Measurements from ENCODE around the gene SDR39U1.

Gene SDR39U1

GRCh38 chr14:24392325-24393091 lies 50.1 kb downstream of the SDR39U1 start (continued):
- TF ChIP-seq ZNF692 (tag by site-specific recombination; IDR thresholded peaks at IDR 0.05) (peak; percentile 41; the same call in 1 of the 2 replicates), CTCF (tag by site-specific recombination; IDR thresholded peaks at IDR 0.05) (peak; percentile 47; the same call in 1 of the 2 replicates), ZNF24 (tag by site-specific recombination; IDR thresholded peaks at IDR 0.05) (0 out of 2 replicates have a peak, but pooled peaks have one; percentile 10), PRDM10 (tag by site-specific recombination; IDR thresholded peaks at IDR 0.05) (peak; percentile 87), ZNF366 (tag by site-specific recombination; conservative IDR thresholded peaks at IDR 0.05) (0 out of 2 replicates have a peak, but pooled peaks have one; percentile 18), ZXDB (tag by site-specific recombination; IDR thresholded peaks at IDR 0.05) (peak; percentile 27; the same call in 1 of the 2 replicates)

- ChIA-PET CTCF (interaction anchor here (0.7 to 1.4 kb wide), 2 partner anchors 13 to 22 kb away, joined by 3 to 4 read pairs; no protein-coding TSS in a partner anchor), POLR2A (no interaction called here)
- Histone ChIP-seq H3K27ac (ENCODE audit: extremely low read depth, low read depth, low read length) (peak overlapping the region; percentile 35; the same call in 1 of the 2 replicates), H3K9me3 (ENCODE audit: control insufficient read depth, insufficient read depth, low read depth, low read length) (no peaks in the 10 kb centered on the region), H3K4me3 (ENCODE audit: low read depth, low read length) (no peak overlapping the region), H3K36me3 (ENCODE audit: control insufficient read depth in 2 of 2, insufficient read depth in 1 of 2, low read length in 2 of 2) (no peaks in the 10 kb centered on the region), H3K4me1 (ENCODE audit: control insufficient read depth, insufficient read depth, low read length) (peaks cover 18% of the 10 kb centered on the region)
- TF ChIP-seq GLIS1 (tag by site-specific recombination; IDR thresholded peaks at IDR 0.05) (no peak), GLI4 (tag by site-specific recombination; IDR thresholded peaks at IDR 0.05) (no peak), ZNF707 (tag by site-specific recombination; IDR thresholded peaks at IDR 0.05) (peak; percentile 35; the same call in 1 of the 2 replicates), ZNF214 (tag by site-specific recombination; IDR thresholded peaks at IDR 0.05; ENCODE audit: borderline replicate concordance) (no peak), ZNF658 (tag by site-specific recombination; IDR thresholded peaks at IDR 0.05) (no peak), PRDM10 (tag by site-specific recombination; IDR thresholded peaks at IDR 0.05) (0 out of 2 replicates have a peak, but pooled peaks have one; percentile 5)
Observed at GRCh38 chr14:24390701-24391468, 51.7 kb downstream of the SDR39U1 start.
